Loucy (cell line): ENCODE results near the gene NHLRC4.

Experiments used
- H2AFZ ChIP-seq: fragments of 200-600 bp; sonication (generic); 2 replicates; pipeline ENCODE4 v1.6.0; 2016; ENCODE audit warnings: antibody characterized with exemption, mild to moderate bottlenecking, low read length, moderate library complexity
- H3F3A ChIP-seq: fragments of 200-600 bp; 2 replicates; pipeline ENCODE4 v1.6.0; 2016; ENCODE audit warnings: antibody characterized with exemption, low read depth, mild to moderate bottlenecking
- H3K27me3 ChIP-seq: fragments of 200-600 bp; sonication (generic); 2 replicates; pipeline ENCODE4 v1.6.1; 2014; ENCODE audit warnings: low read length, mild to moderate bottlenecking; ENCODE audit not compliant: insufficient read depth, poor library complexity, severe bottlenecking
- H3K36me3 ChIP-seq: fragments of 200-600 bp; sonication (generic); 2 replicates; pipeline ENCODE4 v1.6.1; 2016; ENCODE audit warnings: low read length; ENCODE audit not compliant: insufficient read depth
- H3K4me1 ChIP-seq: fragments of 200-600 bp; sonication (generic); 2 replicates; pipeline ENCODE4 v1.5.1; 2014; ENCODE audit warnings: low read length, mild to moderate bottlenecking; ENCODE audit not compliant: insufficient read depth, poor library complexity, severe bottlenecking
- H3K4me2 ChIP-seq: fragments of 200-600 bp; sonication (generic); 2 replicates; pipeline ENCODE4 v1.6.0; 2014; ENCODE audit warnings: antibody characterized with exemption, low read length, low read depth, mild to moderate bottlenecking; ENCODE audit not compliant: poor library complexity, severe bottlenecking
- H3K4me3 ChIP-seq: fragments of 200-600 bp; sonication (generic); 2 replicates; pipeline ENCODE4 v1.5.1; 2014; ENCODE audit warnings: low read length, mild to moderate bottlenecking, mixed read lengths; ENCODE audit not compliant: poor library complexity, severe bottlenecking
- H3K79me2 ChIP-seq: fragments of 200-600 bp; sonication (generic); 2 replicates; pipeline ENCODE4 v1.6.1; 2014; ENCODE audit warnings: low read length; ENCODE audit not compliant: insufficient read depth
- H3K9ac ChIP-seq: fragments of 200-600 bp; sonication (generic); 2 replicates; pipeline ENCODE4 v1.6.0; 2014; ENCODE audit warnings: mild to moderate bottlenecking, low read depth, low read length, moderate library complexity; ENCODE audit not compliant: poor library complexity, severe bottlenecking
- H3K9me2 ChIP-seq: fragments of 200-600 bp; sonication (generic); replicated peaks from 2 replicates; pipeline ENCODE4 v1.6.1; 2016; ENCODE audit warnings: low read depth, low read length, mixed read lengths
- H3K9me3 ChIP-seq: fragments of 200-600 bp; sonication (generic); 2 replicates; pipeline ENCODE4 v1.6.1; 2014; ENCODE audit warnings: mild to moderate bottlenecking, antibody characterized with exemption, low read length, low read depth; ENCODE audit not compliant: insufficient read depth
- H4K20me1 ChIP-seq: fragments of 200-600 bp; sonication (generic); 2 replicates; pipeline ENCODE4 v1.6.0; 2014; ENCODE audit warnings: antibody characterized with exemption, low read length, mild to moderate bottlenecking; ENCODE audit not compliant: insufficient read depth, poor library complexity, severe bottlenecking
- CTCF ChIP-seq: fragments of 200-600 bp; sonication (generic); conservative IDR thresholded peaks from 2 replicates; pipeline ENCODE4 v1.5.1; 2014; ENCODE audit warnings: mild to moderate bottlenecking, antibody characterized with exemption, low read length
- EZH2phosphoT487 ChIP-seq: fragments of 200-600 bp; IDR thresholded peaks from 2 replicates; pipeline ENCODE4 v1.6.1; 2018; ENCODE audit warnings: antibody characterized with exemption, mild to moderate bottlenecking, moderate library complexity, borderline replicate concordance

Gene NHLRC4

GRCh38 chr16:567373-568256 is 810 bp downstream of the NHLRC4 start:
- peak overlapping the region; percentile 58 for H3K4me3 ChIP-seq
- no peaks in the 10 kb centered on the region for H3K9me2 ChIP-seq
- H4K20me1 ChIP-seq = peaks cover 2% of the 10 kb centered on the region
- peak overlapping the region; percentile 68 for H3K4me2 ChIP-seq
- no peak overlapping the region for H2AFZ ChIP-seq
- H3K4me1 ChIP-seq = peaks cover 4% of the 10 kb centered on the region
- H3K9ac ChIP-seq = peak overlapping the region; percentile 61
- TF ChIP-seq EZH2phosphoT487 (no peak), CTCF (no peak)
- no peaks in the 10 kb centered on the region for H3K79me2 ChIP-seq
- H3F3A ChIP-seq = no peaks in the 10 kb centered on the region
- no peaks in the 10 kb centered on the region for H3K27me3 ChIP-seq
- no peaks in the 10 kb centered on the region for H3K36me3 ChIP-seq
- no peaks in the 10 kb centered on the region for H3K9me3 ChIP-seq

- H3K36me3 ChIP-seq = no peaks in the 10 kb centered on the region
- peak overlapping the region; percentile 81 for H3K9ac ChIP-seq
- H3K4me1 ChIP-seq = peaks cover 4% of the 10 kb centered on the region
- no peaks in the 10 kb centered on the region for H3K9me3 ChIP-seq
- H3K79me2 ChIP-seq = no peaks in the 10 kb centered on the region
- peak overlapping the region; percentile 79 for H3K4me2 ChIP-seq
- H3F3A ChIP-seq = no peaks in the 10 kb centered on the region
- H3K9me2 ChIP-seq = no peaks in the 10 kb centered on the region
- H4K20me1 ChIP-seq = peaks cover 2% of the 10 kb centered on the region
- no peak overlapping the region for H2AFZ ChIP-seq
- TF ChIP-seq EZH2phosphoT487 (no peak), CTCF (no peak)
- peak overlapping the region; percentile 74 for H3K4me3 ChIP-seq
- no peaks in the 10 kb centered on the region for H3K27me3 ChIP-seq
Measured at GRCh38 chr16:568401-569258, 1.8 kb downstream of the NHLRC4 start.

GRCh38 chr16:569445-570254 is 2.8 kb downstream of the NHLRC4 start, which contains the start of gene PIGQ:
Gene PIGQ (plus strand): TSS chr16:569968. CDS start chr16:574075, 4,107 bp downstream.
- no peaks in the 10 kb centered on the region for H3K9me3 ChIP-seq
- H3K9me2 ChIP-seq = no peaks in the 10 kb centered on the region
- no peaks in the 10 kb centered on the region for H3K36me3 ChIP-seq
- peak within 1 kb of the TSS; percentile 76 for H3K4me3 ChIP-seq
- TF ChIP-seq EZH2phosphoT487 = no peak
- TF ChIP-seq CTCF = no peak
- peak within 1 kb of the TSS; percentile 79 for H3K4me2 ChIP-seq
- H3K79me2 ChIP-seq = no peaks in the 10 kb centered on the region
- no peaks in the 10 kb centered on the region for H3K27me3 ChIP-seq
- peak within 1 kb of the TSS; percentile 81 for H3K9ac ChIP-seq
- no peaks in the 10 kb centered on the region for H3F3A ChIP-seq
- peaks cover 2% of the 10 kb centered on the region for H4K20me1 ChIP-seq
- peaks cover 4% of the 10 kb centered on the region for H3K4me1 ChIP-seq
- peak within 1 kb of the TSS; percentile 87 for H2AFZ ChIP-seq
